Activated CD8-positive, alpha-beta memory T cell treated with anti-CD3 and anti-CD28 coated beads for 36 hours (primary cell): Measurements from ENCODE around the gene SPRY4. TPM values are rescaled to one million over a fixed set of nuclear protein-coding genes. Genes with fewer than 3 reads are reported as not detected.
"Not testable (repeated sequence)": the region's sequence is repeated elsewhere in the genome, so short reads cannot be mapped to it uniquely, and the experiment has no call there.

ENCODE experiments used
- CTCF ChIA-PET: fragments of 350-600 bp; sonication (Branson Sonifier 250); formaldehyde crosslinking; loops from one replicate; lab custom pipeline; 2021; ENCODE audit warnings: antibody characterized with exemption; lab: Charles Lee
- POLR2A ChIA-PET: fragments of 350-600 bp; sonication (Branson Sonifier 250); formaldehyde crosslinking; loops from one replicate; lab custom pipeline; 2021; ENCODE audit warnings: antibody characterized with exemption; lab: Charles Lee
- total RNA-seq, 2 experiments: library from RNA; stranded (reverse); gene quantifications; one replicate each; pipeline ENCODE4 v1.2.3, GENCODE V29; 2021

Gene SPRY4
- total RNA-seq, 2 experiments from 2014 or later = 1.5 to 1.8 TPM

DNA sequence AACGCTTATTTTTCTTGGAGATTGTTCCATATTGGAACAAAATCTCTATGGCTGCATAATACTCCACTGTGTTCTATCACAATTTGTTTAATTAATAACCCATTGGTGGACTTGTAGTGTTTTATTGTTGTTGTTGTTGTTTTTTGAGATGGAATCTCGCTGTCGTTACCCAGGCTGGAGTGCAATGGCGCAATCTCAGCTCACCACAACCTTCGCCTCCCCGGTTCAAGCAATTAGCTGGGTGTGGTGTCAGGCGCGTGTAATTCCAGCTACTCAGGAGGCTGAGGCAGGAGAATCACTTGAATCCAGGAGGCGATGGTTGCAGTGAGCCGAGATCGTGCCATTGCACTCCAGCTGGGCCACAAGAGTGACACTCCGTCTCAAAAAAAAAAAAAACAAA, 38.7 kb downstream of the SPRY4 start:
- ChIA-PET CTCF (no interaction called here), POLR2A (interaction anchor here (0.6 kb wide), 1 partner anchor 24 kb away, joined by 4 read pairs; no protein-coding TSS in a partner anchor)

DNA sequence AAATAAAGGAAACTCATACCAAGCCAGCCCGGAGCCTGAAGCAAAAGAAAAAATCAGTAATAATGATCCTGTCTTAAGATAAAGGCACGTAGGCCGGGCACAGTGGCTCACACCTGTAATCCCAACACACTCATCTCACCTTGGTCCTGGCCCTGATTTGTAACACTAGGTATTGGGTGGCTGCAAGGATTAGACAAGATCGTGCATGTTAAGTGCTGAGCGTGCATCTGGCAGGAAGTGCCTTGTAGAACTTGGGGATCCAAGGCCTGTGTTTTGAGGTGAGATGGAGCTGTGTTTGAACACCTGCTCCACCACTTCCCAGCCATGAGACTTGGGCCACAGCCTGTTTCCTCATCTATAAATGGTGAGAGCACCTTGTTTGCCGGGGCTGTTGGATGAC, 41.5 kb downstream of the SPRY4 start:
- ChIA-PET CTCF (no interaction called here), POLR2A (no interaction called here)

DNA sequence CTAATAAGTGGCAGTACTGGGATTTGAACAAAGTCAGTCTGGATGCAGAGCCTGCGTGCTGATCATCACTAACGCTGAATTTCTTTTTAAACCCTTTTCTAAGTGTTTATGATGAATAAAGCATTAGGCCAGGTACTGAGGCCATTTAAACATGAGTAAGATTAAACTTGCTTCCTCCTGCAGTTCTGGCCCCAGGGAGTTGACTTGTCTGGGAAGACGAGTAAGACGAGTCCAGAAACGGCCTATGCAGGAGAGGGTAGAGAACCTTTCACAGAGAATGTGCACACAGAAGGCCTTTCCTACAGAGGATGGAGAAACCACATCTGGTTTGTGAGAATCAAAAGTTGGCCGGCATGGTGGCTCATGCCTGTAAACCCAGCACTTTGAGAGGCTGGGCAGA, 42.9 kb downstream of the SPRY4 start:
- POLR2A ChIA-PET = no interaction called here
- CTCF ChIA-PET = interaction anchor here (0.6 kb wide), 1 partner anchor 73 kb away, joined by 3 read pairs; no protein-coding TSS in a partner anchor

DNA sequence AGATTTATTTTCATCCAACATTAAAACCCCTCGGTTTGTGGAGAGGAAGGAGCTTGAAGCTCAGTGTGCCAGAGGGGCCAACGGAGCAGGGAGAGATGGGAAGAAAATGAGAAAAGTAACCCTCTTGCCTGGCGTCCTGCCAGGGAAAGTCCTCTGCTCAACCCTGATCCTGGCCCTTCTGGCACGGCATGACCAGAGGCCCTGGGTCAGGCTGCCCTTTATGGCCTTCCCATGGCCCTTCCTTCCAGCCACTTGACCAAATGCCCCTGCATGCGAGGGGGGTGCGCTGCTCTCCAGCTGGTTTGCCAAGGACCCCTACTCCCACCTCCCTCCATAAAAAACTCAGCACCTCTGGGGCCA, 43.8 kb downstream of the SPRY4 start:
- POLR2A ChIA-PET = no interaction called here
- CTCF ChIA-PET = interaction anchor here (0.8 kb wide), 1 partner anchor 141 kb away, joined by 5 read pairs; no protein-coding TSS in a partner anchor

DNA sequence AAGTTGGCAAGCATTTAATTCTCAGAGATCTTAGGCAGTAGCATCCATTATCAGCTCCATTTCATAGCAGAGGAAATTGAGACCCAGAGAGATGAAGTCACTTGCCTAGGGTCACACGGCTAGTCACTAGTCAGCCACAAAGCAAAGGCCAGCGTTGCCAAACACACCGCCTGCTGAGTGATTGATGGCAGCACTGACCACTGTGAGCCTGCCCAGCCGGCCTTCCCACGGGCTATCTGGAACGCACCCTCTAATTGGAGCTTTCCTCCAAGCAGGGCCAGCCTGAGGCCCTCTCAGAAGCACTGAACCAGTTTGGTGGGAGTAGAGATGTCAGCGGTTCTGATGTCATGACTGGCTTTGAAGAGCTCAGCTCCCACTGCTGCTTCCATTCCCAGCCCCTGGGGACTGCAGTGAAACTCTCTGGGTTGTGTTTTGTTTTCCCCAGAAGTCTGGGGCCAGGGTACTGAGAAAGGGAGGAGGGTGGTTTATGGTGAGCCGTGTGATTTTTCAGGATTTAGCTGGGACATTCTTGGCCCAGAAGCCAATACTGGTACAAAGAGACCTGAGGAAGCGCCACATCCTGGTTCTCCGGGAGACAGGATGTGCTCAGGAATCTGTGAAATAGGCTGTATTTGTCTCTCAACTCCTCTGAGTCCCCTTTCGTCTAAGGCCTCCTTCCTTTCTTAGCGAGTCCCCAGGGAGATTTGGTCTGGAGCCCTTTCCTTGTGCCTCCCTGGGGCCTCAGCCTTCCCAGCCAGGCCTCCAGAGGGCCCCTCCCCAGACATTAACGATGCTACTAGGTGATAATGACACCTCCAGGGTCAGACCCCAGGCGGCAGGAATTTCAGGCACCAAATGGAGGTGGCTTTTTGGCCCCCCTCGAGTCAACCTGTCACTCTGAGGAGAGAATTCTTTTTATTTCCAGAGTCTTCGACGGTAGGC, 44.5 kb downstream of the SPRY4 start:
- ChIA-PET CTCF (interaction anchor here (0.8 kb wide), 1 partner anchor 142 kb away, joined by 5 read pairs; no protein-coding TSS in a partner anchor), POLR2A (no interaction called here)

DNA sequence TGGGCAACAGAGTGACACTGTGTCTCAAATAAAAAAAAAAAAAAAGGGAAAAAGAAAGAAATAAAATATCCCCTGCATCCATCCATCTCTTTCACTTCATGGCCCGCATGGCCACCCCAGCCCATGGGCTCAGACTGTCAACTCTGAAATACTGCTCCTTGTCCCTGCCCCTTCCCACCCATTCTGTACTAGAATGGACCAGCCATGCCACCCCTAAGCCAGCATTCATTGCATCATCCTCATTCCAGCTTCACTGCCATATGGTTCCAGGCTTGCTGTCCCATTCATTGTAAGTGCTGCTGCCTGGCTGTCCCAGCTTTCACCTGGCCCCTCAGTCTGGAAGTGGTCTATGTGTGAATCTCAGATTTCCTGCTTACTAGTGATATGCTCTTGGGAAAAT, 46.2 kb downstream of the SPRY4 start:
- POLR2A ChIA-PET = no interaction called here
- CTCF ChIA-PET = no interaction called here

DNA sequence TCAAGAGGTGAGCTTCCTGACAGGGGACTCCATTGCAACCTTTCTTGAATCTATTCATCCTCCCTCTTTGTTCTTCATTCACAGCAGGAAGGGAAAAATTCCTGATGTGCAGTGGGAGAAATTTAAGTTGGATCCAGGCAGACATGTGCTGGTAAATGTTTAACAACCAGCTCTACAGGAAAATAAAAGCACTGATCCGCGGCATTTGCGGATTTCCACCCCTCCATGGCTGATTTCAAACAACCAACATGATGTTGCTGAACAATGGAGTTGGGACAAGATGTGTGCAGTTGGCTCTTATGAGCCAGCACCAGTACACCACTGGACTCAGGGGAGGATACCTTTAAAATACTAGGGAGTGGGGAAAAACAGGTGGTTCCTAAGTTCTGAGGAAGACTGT, 47.0 kb downstream of the SPRY4 start:
- CTCF ChIA-PET = no interaction called here
- POLR2A ChIA-PET = no interaction called here

DNA sequence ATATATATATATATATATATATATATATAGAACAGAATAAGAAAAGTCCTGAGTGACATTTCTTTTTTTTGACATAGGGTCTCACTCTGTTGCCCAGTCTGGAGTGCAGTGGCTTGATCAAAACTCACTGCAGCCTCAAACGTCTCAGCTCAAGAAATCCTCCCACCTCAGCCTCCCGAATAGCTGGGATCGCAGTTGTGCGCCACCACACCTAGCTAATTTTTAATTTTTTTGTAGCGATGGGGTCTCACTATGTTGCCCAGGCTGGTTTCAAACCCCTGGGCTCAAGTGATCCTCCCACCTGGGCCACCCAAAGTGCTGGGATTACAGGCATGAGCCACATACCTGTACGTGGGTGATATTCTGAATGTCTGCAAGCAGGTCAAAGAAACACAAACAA, 48.3 kb downstream of the SPRY4 start:
- CTCF ChIA-PET = interaction anchor here (0.8 kb wide), 1 partner anchor 136 kb away, joined by 3 read pairs; no protein-coding TSS in a partner anchor

DNA sequence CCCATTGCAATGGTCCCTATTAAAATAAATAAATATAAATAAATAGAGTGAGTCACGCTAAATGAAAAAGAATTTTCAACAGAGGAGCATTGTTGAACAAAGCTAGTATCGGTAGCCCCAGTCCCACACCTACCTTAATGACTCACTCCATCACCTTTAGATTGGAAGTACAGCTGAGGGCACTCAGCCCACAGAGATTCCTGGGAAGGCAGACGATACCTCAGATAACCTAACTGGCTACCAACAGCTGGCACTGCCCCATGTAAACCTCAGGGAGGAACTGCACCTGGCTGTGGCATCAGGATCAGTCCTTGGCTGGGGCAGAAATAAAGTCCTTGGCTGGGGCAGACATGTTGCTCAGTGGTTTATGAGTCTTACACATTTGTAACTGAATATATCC, 49.3 kb downstream of the SPRY4 start:
- ChIA-PET CTCF (interaction anchor here (0.8 kb wide), 1 partner anchor 135 kb away, joined by 3 read pairs; no protein-coding TSS in a partner anchor), POLR2A (no interaction called here)

More for the DNA sequence above, 48.3 kb downstream of the SPRY4 start:
- POLR2A ChIA-PET = no interaction called here

DNA sequence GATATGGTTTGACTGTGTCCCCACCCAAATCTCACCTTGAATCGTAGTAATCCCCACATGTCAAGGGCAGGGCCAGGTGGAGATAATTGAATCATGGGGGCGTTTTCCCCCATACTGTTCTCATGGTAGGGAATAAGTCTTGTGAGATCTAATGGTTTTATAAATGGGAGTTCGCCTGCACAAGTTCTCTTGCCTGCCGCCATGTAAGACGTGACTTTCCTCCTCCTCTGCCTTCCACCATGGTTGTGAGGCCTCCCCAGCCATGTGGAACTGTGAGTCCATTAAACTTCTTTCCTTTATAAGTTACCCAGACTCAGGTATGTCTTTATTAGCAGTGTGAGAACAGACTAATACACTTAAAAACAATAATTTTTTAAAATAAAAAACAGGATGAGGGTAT, 52.2 kb downstream of the SPRY4 start:
- POLR2A ChIA-PET = not testable (repeated sequence)
- CTCF ChIA-PET = interaction anchor here (0.7 kb wide), 1 partner anchor 463 kb away, joined by 3 read pairs; no protein-coding TSS in a partner anchor

DNA sequence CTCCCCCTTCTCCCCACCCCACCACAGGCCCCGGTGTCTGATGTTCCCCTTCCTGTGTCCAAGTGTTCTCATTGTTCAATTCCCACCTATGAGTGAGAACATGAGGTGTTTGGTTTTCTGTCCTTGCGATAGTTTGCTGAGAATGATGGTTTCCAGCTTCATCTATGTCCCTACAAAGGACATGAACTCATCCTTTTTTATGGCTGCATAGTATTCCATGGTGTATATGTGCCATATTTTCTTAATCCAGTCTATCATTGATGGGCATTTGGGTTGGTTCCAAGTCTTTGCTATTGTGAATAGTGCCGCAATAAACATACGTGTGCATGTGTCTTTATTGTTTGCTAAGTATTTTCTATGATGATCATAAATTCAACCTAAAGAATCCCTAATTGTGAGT, 60.7 kb downstream of the SPRY4 start:
- POLR2A ChIA-PET, CTCF ChIA-PET: not testable (repeated sequence)

DNA sequence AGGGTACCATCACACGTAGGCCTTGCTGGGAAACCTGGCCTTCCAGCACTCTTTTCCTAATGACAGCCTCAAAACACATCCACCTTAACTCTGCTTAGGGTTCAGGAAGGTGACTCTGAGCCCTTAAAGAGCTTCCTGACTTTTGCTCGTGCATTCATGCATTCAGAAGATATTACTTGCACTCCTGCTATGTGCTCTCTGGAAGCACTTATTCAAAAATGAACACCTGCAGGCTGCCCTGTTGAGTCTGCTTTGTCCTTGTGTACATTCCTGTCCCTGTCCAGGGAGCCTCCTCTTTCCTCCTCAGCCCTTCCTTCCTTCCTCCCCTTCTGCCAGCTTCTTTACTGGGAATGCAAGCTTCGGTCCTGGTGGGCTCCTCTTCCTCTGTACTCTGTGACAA, 61.5 kb downstream of the SPRY4 start:
- ChIA-PET POLR2A (no interaction called here), CTCF (no interaction called here)

DNA sequence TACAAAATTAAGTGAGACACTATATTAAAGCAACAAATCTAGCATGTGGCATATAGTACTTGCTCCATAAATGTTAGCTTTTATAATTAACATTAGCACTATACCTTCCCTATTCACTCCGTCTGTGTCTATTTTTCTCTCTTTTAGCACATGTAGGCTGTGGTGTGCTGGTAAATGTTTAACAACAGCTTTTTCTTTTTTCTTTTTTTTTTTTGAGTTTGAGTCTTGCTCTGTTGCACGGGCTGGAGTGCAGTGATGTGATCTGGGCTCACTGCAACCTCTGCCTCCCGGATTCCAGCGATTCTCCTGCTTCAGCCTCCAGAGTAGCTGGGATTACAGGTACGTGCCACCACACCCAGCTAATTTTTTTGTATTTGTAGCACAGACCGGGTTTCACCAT, 62.1 kb downstream of the SPRY4 start:
- POLR2A ChIA-PET = no interaction called here
- CTCF ChIA-PET = no interaction called here

Other genes with a start within 250 kb of the SPRY4 start
- gene NDFIP1, start 216.2 kb downstream of the SPRY4 start, total RNA-seq = 10 to 100 TPM; 84.4 to 84.9 TPM